MM.1S (cell line): Measurements from ENCODE around the gene NRG3.

Source experiments
- DNase-seq: peaks from one replicate; pipeline ENCODE4 v3.0.0-alpha.2; 2015
- H2AFZ ChIP-seq: fragments of 300-600 bp; sonication (generic); 2 replicates; pipeline ENCODE4 v1.6.0; 2016; ENCODE audit warnings: antibody characterized with exemption, low read length
- H3F3A ChIP-seq: fragments of 300-600 bp; sonication (generic); 2 replicates; pipeline ENCODE4 v1.6.1; 2016; ENCODE audit warnings: mild to moderate bottlenecking, antibody characterized with exemption, low read length, moderate library complexity, mixed read lengths; ENCODE audit not compliant: insufficient read depth
- H3K27ac ChIP-seq: fragments of 300-600 bp; sonication (generic); 2 replicates; pipeline ENCODE4 v1.5.1; 2016; ENCODE audit warnings: mild to moderate bottlenecking, low read length
- H3K27me3 ChIP-seq: fragments of 300-600 bp; sonication (generic); replicated peaks from 2 replicates; pipeline ENCODE4 v1.6.0; 2016; ENCODE audit warnings: low read length; ENCODE audit not compliant: insufficient read depth
- H3K36me3 ChIP-seq: fragments of 300-600 bp; sonication (generic); replicated peaks from 2 replicates; pipeline ENCODE4 v1.6.1; 2016; ENCODE audit warnings: mild to moderate bottlenecking, low read length, mixed read lengths; ENCODE audit not compliant: insufficient read depth
- H3K4me1 ChIP-seq: fragments of 300-600 bp; sonication (generic); 2 replicates; pipeline ENCODE4 v1.6.1; 2016; ENCODE audit warnings: low read length, mixed read lengths
- H3K4me2 ChIP-seq: fragments of 300-600 bp; sonication (generic); 2 replicates; pipeline ENCODE4 v1.6.0; 2016; ENCODE audit warnings: low read depth, low read length
- H3K4me3 ChIP-seq: fragments of 300-600 bp; sonication (generic); 2 replicates; pipeline ENCODE4 v1.5.1; 2016; ENCODE audit warnings: low read length, mixed read lengths
- H3K79me2 ChIP-seq: fragments of 300-600 bp; sonication (generic); 2 replicates; pipeline ENCODE4 v1.6.1; 2016; ENCODE audit warnings: mixed run types, low read length, mixed read lengths
- H3K9ac ChIP-seq: fragments of 300-600 bp; sonication (generic); 2 replicates; pipeline ENCODE4 v1.6.1; 2016; ENCODE audit warnings: low read length, mixed read lengths
- H3K9me2 ChIP-seq: fragments of 300-600 bp; sonication (generic); replicated peaks from 2 replicates; pipeline ENCODE4 v1.6.1; 2016; ENCODE audit warnings: mild to moderate bottlenecking, low read length, mixed read lengths; ENCODE audit not compliant: insufficient read depth
- H3K9me3 ChIP-seq: fragments of 300-600 bp; sonication (generic); replicated peaks from 2 replicates; pipeline ENCODE4 v1.6.1; 2016; ENCODE audit warnings: mild to moderate bottlenecking, low read length, mixed read lengths; ENCODE audit not compliant: insufficient read depth
- H4K20me1 ChIP-seq: fragments of 300-600 bp; sonication (generic); 2 replicates; pipeline ENCODE4 v1.6.1; 2016; ENCODE audit warnings: mild to moderate bottlenecking, low read length, moderate library complexity, mixed read lengths; ENCODE audit not compliant: insufficient read depth
- EZH2 ChIP-seq: fragments of 300-600 bp; sonication (generic); optimal IDR thresholded peaks from 2 replicates; pipeline ENCODE3; 2017; ENCODE audit warnings: low read depth, mild to moderate bottlenecking, antibody characterized with exemption, low read length, mixed read lengths
- EZH2phosphoT487 ChIP-seq: fragments of 300-600 bp; sonication (generic); IDR thresholded peaks from 2 replicates; pipeline ENCODE4 v1.6.1; 2018; ENCODE audit warnings: antibody characterized with exemption, low read length
- TF ChIP-seq, protein P1 (sequence below): fragments of 300-600 bp; sonication (generic); IDR thresholded peaks from 2 replicates; pipeline ENCODE4 v1.5.1; 2016; ENCODE audit warnings: antibody characterized with exemption, low read length, mixed read lengths

NRG3 gene

GRCh38 chr10:82308641-82309040, 433.6 kb downstream of the NRG3 start:
- Histone ChIP-seq H3K79me2 (no peaks in the 10 kb centered on the region), H3K36me3 (no peaks in the 10 kb centered on the region), H3K27me3 (no peaks in the 10 kb centered on the region), H3K9ac (no peak overlapping the region), H3F3A (no peaks in the 10 kb centered on the region), H3K9me3 (no peaks in the 10 kb centered on the region), H3K4me2 (no peak overlapping the region), H4K20me1 (no peaks in the 10 kb centered on the region), H3K9me2 (no peaks in the 10 kb centered on the region), H3K27ac (no peak overlapping the region), H2AFZ (no peak overlapping the region), H3K4me1 (peaks cover 11% of the 10 kb centered on the region), H3K4me3 (no peak overlapping the region)
- no peak for TF ChIP-seq EZH2phosphoT487
- no peak for TF ChIP-seq EZH2
- TF ChIP-seq, protein P1, sequence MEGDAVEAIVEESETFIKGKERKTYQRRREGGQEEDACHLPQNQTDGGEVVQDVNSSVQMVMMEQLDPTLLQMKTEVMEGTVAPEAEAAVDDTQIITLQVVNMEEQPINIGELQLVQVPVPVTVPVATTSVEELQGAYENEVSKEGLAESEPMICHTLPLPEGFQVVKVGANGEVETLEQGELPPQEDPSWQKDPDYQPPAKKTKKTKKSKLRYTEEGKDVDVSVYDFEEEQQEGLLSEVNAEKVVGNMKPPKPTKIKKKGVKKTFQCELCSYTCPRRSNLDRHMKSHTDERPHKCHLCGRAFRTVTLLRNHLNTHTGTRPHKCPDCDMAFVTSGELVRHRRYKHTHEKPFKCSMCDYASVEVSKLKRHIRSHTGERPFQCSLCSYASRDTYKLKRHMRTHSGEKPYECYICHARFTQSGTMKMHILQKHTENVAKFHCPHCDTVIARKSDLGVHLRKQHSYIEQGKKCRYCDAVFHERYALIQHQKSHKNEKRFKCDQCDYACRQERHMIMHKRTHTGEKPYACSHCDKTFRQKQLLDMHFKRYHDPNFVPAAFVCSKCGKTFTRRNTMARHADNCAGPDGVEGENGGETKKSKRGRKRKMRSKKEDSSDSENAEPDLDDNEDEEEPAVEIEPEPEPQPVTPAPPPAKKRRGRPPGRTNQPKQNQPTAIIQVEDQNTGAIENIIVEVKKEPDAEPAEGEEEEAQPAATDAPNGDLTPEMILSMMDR, result no peak
- peak; percentile 64 for DNase-seq

- no peak for DNase-seq
- Histone ChIP-seq H3K4me3 (no peak overlapping the region), H3K79me2 (no peaks in the 10 kb centered on the region)
These were observed 435.8 kb downstream of the NRG3 start for GRCh38 chr10:82310839-82311238.

GRCh38 chr10:82313401-82313800, 438.4 kb downstream of the NRG3 start:
- no peaks in the 10 kb centered on the region for H3K36me3 ChIP-seq
- no peak overlapping the region for H3K4me2 ChIP-seq
- H3K27me3 ChIP-seq, result no peaks in the 10 kb centered on the region
- no peak overlapping the region for H2AFZ ChIP-seq
- DNase-seq, result no peak
- H3K4me3 ChIP-seq, result no peak overlapping the region
- no peak overlapping the region for H3K27ac ChIP-seq
- H3F3A ChIP-seq, result no peaks in the 10 kb centered on the region
- no peak overlapping the region for H3K9ac ChIP-seq
- H3K4me1 ChIP-seq, result peaks cover 6% of the 10 kb centered on the region
- TF ChIP-seq EZH2phosphoT487, result no peak
- TF ChIP-seq, protein P1, result no peak
- TF ChIP-seq EZH2, result no peak
- H4K20me1 ChIP-seq, result no peaks in the 10 kb centered on the region
- no peaks in the 10 kb centered on the region for H3K9me3 ChIP-seq
- no peaks in the 10 kb centered on the region for H3K9me2 ChIP-seq
- H3K79me2 ChIP-seq, result no peaks in the 10 kb centered on the region

More at GRCh38 chr10:82310839-82311238, 435.8 kb downstream of the NRG3 start:
- Histone ChIP-seq H3F3A (no peaks in the 10 kb centered on the region), H3K9me2 (no peaks in the 10 kb centered on the region), H4K20me1 (no peaks in the 10 kb centered on the region), H3K9ac (no peak overlapping the region), H3K9me3 (no peaks in the 10 kb centered on the region), H3K27ac (no peak overlapping the region), H3K4me2 (no peak overlapping the region), H2AFZ (no peak overlapping the region), H3K36me3 (no peaks in the 10 kb centered on the region), H3K27me3 (no peaks in the 10 kb centered on the region), H3K4me1 (peaks cover 11% of the 10 kb centered on the region)
- TF ChIP-seq EZH2phosphoT487 (no peak), EZH2 (no peak)
- TF ChIP-seq, protein P1, result no peak
